Esophagus muscularis mucosa (tissue), 4 donors: ENCODE measurements around the gene LMF2. TPM values are rescaled to one million over a fixed set of nuclear protein-coding genes. Genes with fewer than 3 reads are reported as not detected.

Experiments
- DNase-seq: peaks from one replicate; pipeline ENCODE4 v3.0.0-alpha.2; 2017; ENCODE audit errors: extremely low spot score
- H3K27ac ChIP-seq, 4 donors: fragments of 200-600 bp; sonication (generic); replicated peaks in 1 of 4; 1 replicate in 3 of 4; 2 replicates in 1 of 4; pipeline ENCODE4 v1.5.1; 2016 to 2019; ENCODE audit warnings: mild to moderate bottlenecking in 1 of 4
- H3K27me3 ChIP-seq, 4 donors: fragments of 200-600 bp; sonication (generic); one replicate each; pipeline versions ENCODE4 v1.5.1 to v1.6.0; 2016 to 2019
- H3K36me3 ChIP-seq, 4 donors: fragments of 200-600 bp; sonication (generic); one replicate each; pipeline ENCODE4 v1.5.1; 2016 to 2019
- H3K4me1 ChIP-seq, 4 donors: fragments of 200-600 bp; sonication (generic); one replicate each; pipeline ENCODE4 v1.5.1; 2016 to 2019
- H3K4me3 ChIP-seq, 4 donors: fragments of 200-600 bp; sonication (generic); 1 replicate in 2 of 4; 2 replicates in 2 of 4; pipeline ENCODE4 v1.5.1; 2016 to 2019; ENCODE audit warnings: mild to moderate bottlenecking in 4 of 4, moderate library complexity in 1 of 4
- H3K9me3 ChIP-seq, 4 donors: fragments of 200-600 bp; sonication (generic); 1 replicate in 3 of 4; 2 replicates in 1 of 4; pipeline ENCODE4 v1.5.1; 2016 to 2019
- CTCF ChIP-seq, 3 experiments: fragments of 200-600 bp in 2 of 3; fragments of 450-650 bp in 1 of 3; sonication (generic) in 2 of 3; IDR thresholded peaks; one replicate each; pipeline ENCODE4 v1.5.1; 2017 to 2019; ENCODE audit warnings: antibody characterized with exemption in 3 of 3, mild to moderate bottlenecking in 2 of 3, moderate library complexity in 1 of 3
- EP300 ChIP-seq: sonication (generic); formaldehyde crosslinking; IDR thresholded peaks from one replicate; pipeline ENCODE4 v1.6.1; 2017; ENCODE audit warnings: antibody characterized with exemption
- POLR2A ChIP-seq: fragments of 450-650 bp; IDR thresholded peaks from one replicate; pipeline ENCODE4 v1.6.1; 2017; ENCODE audit warnings: antibody characterized with exemption, moderate library complexity, mild to moderate bottlenecking, low read depth
- POLR2AphosphoS5 ChIP-seq, 2 donors: sonication (generic); formaldehyde crosslinking; IDR thresholded peaks; one replicate each; pipeline ENCODE4 v1.6.1; 2017; ENCODE audit warnings: antibody characterized with exemption in 2 of 2
- WGBS: methylation state at CpG from one replicate; pipeline ENCODE4 v1.1.5; 2018; 5-methylcytosine and 5-hydroxymethylcytosine counted together
- intact Hi-C: fragments of 100-400 bp; cut with DNase I; formaldehyde crosslinking; loops from one replicate; pipeline ENCODE4 v1.15.1; 2023
- total RNA-seq, 4 donors: library from RNA; depleted of rRNA; stranded (reverse); fragments of >200 nt; gene quantifications; one replicate each; pipeline versions ENCODE4 v1.1.0 to v1.2.1, GENCODE V29; 2016

LMF2 gene
- total RNA-seq, 4 donors from 2014 or later = 34.9 to 67.1 (median 46.8) TPM

GRCh38 chr22:50507991-50508884 is 736 bp upstream of the LMF2 start, which contains the start of gene NCAPH2:
TSS of gene NCAPH2 (plus strand) at chr22:50508224. CDS start at chr22:50508338, 114 bp downstream.
- 0% methylated on average over 12 of the region's 76 CpGs for WGBS
- intact Hi-C loops = loop anchor here (2.0 to 5.0 kb wide), 3 partner anchors 17 to 59 kb away; partner anchors contain the start of gene SCO2
- H3K27me3 ChIP-seq = no peaks in the 10 kb centered on the region
- peak; percentile 23 for TF ChIP-seq POLR2A
- peak; percentile 96 to 97 for TF ChIP-seq POLR2AphosphoS5 (IDR thresholded peaks at IDR 0.05)
- peak in 1 of 3 experiments; percentile 26 for TF ChIP-seq CTCF (IDR thresholded peaks at IDR 0.05)
- no peak for TF ChIP-seq EP300
- H3K4me3 ChIP-seq = peak within 1 kb of the TSS; percentile 87 to 98 (median 95)
- no peak for DNase-seq
- H3K4me1 ChIP-seq = peaks cover 27 to 46% (median 38%) of the 10 kb centered on the region in 4 donors
- no peaks in the 10 kb centered on the region for H3K9me3 ChIP-seq
- H3K36me3 ChIP-seq = peaks cover 22 to 45% (median 30%) of the 10 kb centered on the region in 4 donors
- peak within 1 kb of the TSS; percentile 92 to 98 (median 96) for H3K27ac ChIP-seq

- H3K9me3 ChIP-seq = no peaks in the 10 kb centered on the region
- 28% methylated on average over 15 of the region's 21 CpGs for WGBS
- intact Hi-C loops = loop anchor here (5.0 kb wide), 2 partner anchors 35 to 60 kb away; no protein-coding TSS in a partner anchor
- no peaks in the 10 kb centered on the region for H3K27me3 ChIP-seq
- peaks cover 31 to 55% (median 40%) of the 10 kb centered on the region in 4 donors for H3K36me3 ChIP-seq
- DNase-seq = no peak
- H3K4me1 ChIP-seq = peaks cover 27 to 44% (median 35%) of the 10 kb centered on the region in 4 donors
- peak overlapping the region; percentile 83 to 98 (median 96) for H3K27ac ChIP-seq
- no peak for TF ChIP-seq EP300
- no peak for TF ChIP-seq POLR2A
- TF ChIP-seq CTCF (IDR thresholded peaks at IDR 0.05) = no peak
- no peak for TF ChIP-seq POLR2AphosphoS5 (IDR thresholded peaks at IDR 0.05)
- peak overlapping the region; percentile 73 to 98 (median 86) for H3K4me3 ChIP-seq
Observed at GRCh38 chr22:50506611-50507420, 686 bp downstream of the LMF2 start.

GRCh38 chr22:50505776-50506610 is 1.5 kb downstream of the LMF2 start:
- Histone ChIP-seq H3K27ac (peak overlapping the region in 1 of 4 donors; percentile 83), H3K9me3 (no peaks in the 10 kb centered on the region), H3K36me3 (peaks cover 31 to 52% (median 40%) of the 10 kb centered on the region in 4 donors), H3K4me1 (peaks cover 27 to 44% (median 35%) of the 10 kb centered on the region in 4 donors), H3K27me3 (no peaks in the 10 kb centered on the region), H3K4me3 (peak overlapping the region; percentile 73 to 98 (median 86))
- intact Hi-C loops = loop anchor here (5.0 kb wide), 2 partner anchors 34 to 61 kb away; no protein-coding TSS in a partner anchor
- no peak for DNase-seq
- TF ChIP-seq EP300 (no peak), POLR2A (no peak), POLR2AphosphoS5 (IDR thresholded peaks at IDR 0.05) (no peak), CTCF (IDR thresholded peaks at IDR 0.05) (no peak)
- WGBS = 83% methylated on average over 24 of the region's 41 CpGs

GRCh38 chr22:50505276-50505775 is 2.2 kb downstream of the LMF2 start:
- Histone ChIP-seq H3K4me1 (peaks cover 27 to 44% (median 35%) of the 10 kb centered on the region in 4 donors), H3K27ac (no peak overlapping the region), H3K27me3 (no peaks in the 10 kb centered on the region), H3K9me3 (no peaks in the 10 kb centered on the region), H3K4me3 (no peak overlapping the region), H3K36me3 (peaks cover 31 to 45% (median 40%) of the 10 kb centered on the region in 4 donors)
- 90% methylated on average over 13 of the region's 14 CpGs for WGBS
- DNase-seq = no peak
- intact Hi-C loops = loop anchor here (5.0 kb wide), 2 partner anchors 33 to 62 kb away; no protein-coding TSS in a partner anchor
- no peak for TF ChIP-seq EP300
- no peak for TF ChIP-seq POLR2AphosphoS5 (IDR thresholded peaks at IDR 0.05)
- TF ChIP-seq POLR2A = no peak
- TF ChIP-seq CTCF (IDR thresholded peaks at IDR 0.05) = no peak
